Natural killer cell (primary cell): ENCODE data around the gene TTC28. TPM values are rescaled to one million over a fixed set of nuclear protein-coding genes. Genes with fewer than 3 reads are reported as not detected.

Source experiments
- ATAC-seq, 3 donors: fragments of 150-1000 bp in 2 of 3; fragments of 200-7000 bp in 1 of 3; cut with Tn5 transposase; 1 replicate in 1 of 3; 2 replicates in 2 of 3; pipeline ENCODE4 v1.10.0; 2021; ENCODE audit warnings: mild to moderate bottlenecking in 2 of 3, moderate library complexity in 2 of 3
- DNase-seq, 2 donors: peaks; one replicate each; pipeline versions ENCODE4 v3.0.0 to v3.0.0-alpha.2; 2013 to 2021; ENCODE audit warnings: mixed read lengths in 1 of 2
- H3K27ac ChIP-seq: one replicate; pipeline ENCODE4 v1.5.1; 2013; ENCODE audit warnings: mild to moderate bottlenecking, low read length
- H3K27me3 ChIP-seq: one replicate; pipeline ENCODE4 v1.6.1; 2013; ENCODE audit warnings: low read length; ENCODE audit not compliant: control insufficient read depth, insufficient read depth
- H3K36me3 ChIP-seq: one replicate; pipeline ENCODE4 v1.6.1; 2013; ENCODE audit warnings: low read length; ENCODE audit not compliant: control insufficient read depth, insufficient read depth
- H3K4me1 ChIP-seq: one replicate; pipeline ENCODE4 v1.6.1; 2013; ENCODE audit warnings: low read length; ENCODE audit not compliant: control insufficient read depth, insufficient read depth
- H3K4me3 ChIP-seq: one replicate; pipeline ENCODE4 v1.5.1; 2013; ENCODE audit warnings: low read length
- H3K9me3 ChIP-seq: one replicate; pipeline ENCODE4 v1.6.1; 2013; ENCODE audit warnings: low read length; ENCODE audit not compliant: control insufficient read depth, insufficient read depth
- H3K27ac Mint-ChIP-seq, 2 donors: one replicate each; pipeline ENCODE4 v1.8.0; 2022; ENCODE audit warnings: mild to moderate bottlenecking in 2 of 2, mixed read lengths in 2 of 2, moderate library complexity in 1 of 2
- H3K27me3 Mint-ChIP-seq, 2 donors: one replicate each; pipeline ENCODE4 v1.8.0; 2022; ENCODE audit warnings: low read depth in 2 of 2, mixed read lengths in 2 of 2
- H3K36me3 Mint-ChIP-seq: one replicate; pipeline ENCODE4 v1.8.0; 2022; ENCODE audit warnings: mixed read lengths
- H3K4me1 Mint-ChIP-seq, 2 donors: one replicate each; pipeline ENCODE4 v1.8.0; 2022; ENCODE audit warnings: mixed read lengths in 2 of 2
- H3K4me3 Mint-ChIP-seq: one replicate; pipeline ENCODE4 v1.8.0; 2022; ENCODE audit warnings: mild to moderate bottlenecking, moderate library complexity, mixed read lengths
- H3K9me3 Mint-ChIP-seq, 2 donors: one replicate each; pipeline ENCODE4 v1.8.0; 2022; ENCODE audit warnings: mixed read lengths in 2 of 2
- WGBS: methylation state at CpG from one replicate; pipeline ENCODE4 v1.1.7; 2013; ENCODE audit warnings: missing lambda C conversion rate; ENCODE audit not compliant: insufficient coverage; 5-methylcytosine and 5-hydroxymethylcytosine counted together
- intact Hi-C: fragments of 100-400 bp; cut with micrococcal nuclease; formaldehyde crosslinking; loops from one replicate; pipeline ENCODE4 v1.14.2; 2022
- total RNA-seq, 4 donors: library from RNA; stranded (reverse); fragments of 120-200 nt in 1 of 4; gene quantifications; one replicate each; pipeline versions ENCODE4 v1.2.3 to v1.2.4, GENCODE V29; 2013 to 2022
- TF ChIP-seq, protein P1 (sequence below): fragments of 200-600 bp; IDR thresholded peaks from one replicate; pipeline ENCODE4 v1.8.0; 2022; ENCODE audit warnings: antibody characterized with exemption

The TTC28 gene
- total RNA-seq, 3 donors from 2014 or later (not counting 1 experiment from before 2014, with no cell fraction given): 4.1 to 10.0 (median 8.6) TPM

DNA sequence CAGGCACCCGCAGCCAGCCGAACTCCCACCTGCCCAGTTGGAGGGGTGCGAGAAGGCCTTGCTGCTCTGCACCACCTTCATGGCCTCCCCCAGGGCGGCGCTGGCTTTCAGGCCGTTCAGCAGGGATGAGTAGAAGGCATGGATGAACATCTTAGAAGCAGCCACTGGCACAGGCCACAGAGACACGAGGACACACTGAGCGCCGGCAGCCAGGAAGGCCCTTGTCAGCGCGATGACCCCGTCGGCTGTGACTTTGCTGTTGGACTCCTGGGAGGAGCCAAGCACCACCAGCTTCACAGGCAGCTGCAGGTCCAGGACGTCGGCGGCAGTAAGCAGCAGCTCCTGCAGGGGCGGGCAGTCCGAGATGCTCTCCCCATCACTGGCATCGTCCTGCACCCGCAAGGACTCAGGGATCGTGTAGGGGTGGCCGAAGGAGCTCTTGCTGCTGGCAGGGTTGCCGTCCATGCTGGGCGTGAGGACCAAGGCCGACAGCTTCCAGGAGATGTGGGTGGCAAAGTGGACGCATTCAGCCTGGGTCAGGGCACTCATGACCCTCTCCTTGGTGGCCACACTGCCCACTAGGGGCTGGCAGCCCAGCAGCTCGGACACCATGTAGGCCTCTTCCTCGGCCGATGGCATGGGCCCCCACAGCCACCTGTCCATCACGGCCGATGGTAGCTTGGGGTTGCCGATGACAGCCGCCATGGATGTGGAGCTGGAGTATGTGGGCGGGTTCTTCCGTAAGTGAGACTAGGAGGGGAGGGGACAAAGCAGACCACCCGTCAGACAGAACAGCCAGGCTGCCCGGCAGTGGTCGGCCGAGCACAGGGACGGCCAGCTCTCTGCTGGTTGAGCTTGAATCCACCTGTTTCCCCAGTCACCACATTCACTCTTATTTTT, 680.9 kb downstream of the TTC28 start:
- WGBS: 94% methylated on average over 40 of the region's 40 CpGs
- TF ChIP-seq, protein P1, sequence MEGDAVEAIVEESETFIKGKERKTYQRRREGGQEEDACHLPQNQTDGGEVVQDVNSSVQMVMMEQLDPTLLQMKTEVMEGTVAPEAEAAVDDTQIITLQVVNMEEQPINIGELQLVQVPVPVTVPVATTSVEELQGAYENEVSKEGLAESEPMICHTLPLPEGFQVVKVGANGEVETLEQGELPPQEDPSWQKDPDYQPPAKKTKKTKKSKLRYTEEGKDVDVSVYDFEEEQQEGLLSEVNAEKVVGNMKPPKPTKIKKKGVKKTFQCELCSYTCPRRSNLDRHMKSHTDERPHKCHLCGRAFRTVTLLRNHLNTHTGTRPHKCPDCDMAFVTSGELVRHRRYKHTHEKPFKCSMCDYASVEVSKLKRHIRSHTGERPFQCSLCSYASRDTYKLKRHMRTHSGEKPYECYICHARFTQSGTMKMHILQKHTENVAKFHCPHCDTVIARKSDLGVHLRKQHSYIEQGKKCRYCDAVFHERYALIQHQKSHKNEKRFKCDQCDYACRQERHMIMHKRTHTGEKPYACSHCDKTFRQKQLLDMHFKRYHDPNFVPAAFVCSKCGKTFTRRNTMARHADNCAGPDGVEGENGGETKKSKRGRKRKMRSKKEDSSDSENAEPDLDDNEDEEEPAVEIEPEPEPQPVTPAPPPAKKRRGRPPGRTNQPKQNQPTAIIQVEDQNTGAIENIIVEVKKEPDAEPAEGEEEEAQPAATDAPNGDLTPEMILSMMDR: no peak
- Histone ChIP-seq H3K27me3 (no peaks in the 10 kb centered on the region), H3K4me1 (no peaks in the 10 kb centered on the region), H3K4me3 (no peak overlapping the region), H3K27ac (no peak overlapping the region), H3K9me3 (no peaks in the 10 kb centered on the region), H3K36me3 (no peaks in the 10 kb centered on the region)
- H3K9me3 Mint-ChIP-seq: no peaks in the 10 kb centered on the region
- no peaks in the 10 kb centered on the region for H3K36me3 Mint-ChIP-seq
- H3K27ac Mint-ChIP-seq: no peak overlapping the region
- no peaks in the 10 kb centered on the region for H3K27me3 Mint-ChIP-seq
- DNase-seq (no peak), ATAC-seq (no peak)
- H3K4me3 Mint-ChIP-seq: no peak overlapping the region
- intact Hi-C loops: no loop called here
- no peaks in the 10 kb centered on the region for H3K4me1 Mint-ChIP-seq

DNA sequence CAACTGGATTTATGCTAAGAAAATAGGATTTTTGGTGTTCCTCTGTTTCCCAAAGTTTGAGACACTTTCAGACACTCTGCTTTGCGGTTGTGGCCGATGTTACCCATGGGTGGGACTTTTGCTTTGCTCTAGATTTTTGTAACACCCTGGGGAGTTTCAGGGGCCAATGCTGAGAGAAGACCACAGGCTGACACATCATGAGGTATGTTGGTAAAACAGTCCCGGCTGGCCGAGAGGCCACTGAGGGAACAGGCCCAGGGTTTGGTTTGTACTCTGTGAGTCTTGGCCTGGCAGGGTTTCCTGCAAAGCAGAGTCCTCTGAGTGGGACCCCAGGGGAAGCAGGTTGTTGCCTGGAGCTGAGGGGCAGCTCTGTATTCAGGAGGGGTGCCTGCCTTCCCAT, 682.1 kb downstream of the TTC28 start:
- Histone ChIP-seq H3K27ac (no peak overlapping the region), H3K9me3 (no peaks in the 10 kb centered on the region), H3K27me3 (no peaks in the 10 kb centered on the region), H3K36me3 (no peaks in the 10 kb centered on the region), H3K4me1 (no peaks in the 10 kb centered on the region), H3K4me3 (no peak overlapping the region)
- no peak for DNase-seq
- no peaks in the 10 kb centered on the region for H3K9me3 Mint-ChIP-seq
- WGBS: 82% methylated on average over 4 of the region's 4 CpGs
- intact Hi-C loops: no loop called here
- no peak overlapping the region for H3K4me3 Mint-ChIP-seq
- TF ChIP-seq, protein P1: no peak
- H3K27me3 Mint-ChIP-seq: no peaks in the 10 kb centered on the region
- no peak overlapping the region for H3K27ac Mint-ChIP-seq
- ATAC-seq: no peak
- no peaks in the 10 kb centered on the region for H3K36me3 Mint-ChIP-seq
- H3K4me1 Mint-ChIP-seq: no peaks in the 10 kb centered on the region

DNA sequence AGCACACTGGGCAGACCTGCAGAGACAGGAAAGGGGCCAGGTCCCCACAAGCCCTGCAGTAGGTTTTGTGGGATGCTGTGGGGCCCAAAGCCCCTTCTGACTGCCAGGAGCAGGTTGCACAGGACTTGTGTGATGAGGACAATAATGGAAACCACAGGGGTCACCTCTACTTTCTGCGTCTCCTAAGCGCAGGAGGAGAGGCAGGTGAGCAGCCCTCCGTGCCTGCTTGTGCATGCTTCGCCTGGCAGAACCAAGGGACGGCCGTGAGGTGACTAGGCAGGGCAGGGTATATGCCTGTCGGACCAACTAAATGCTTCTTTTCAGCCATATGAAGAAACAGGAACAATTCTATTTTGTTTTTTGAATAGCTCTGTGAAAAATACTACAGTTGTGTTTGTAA, 682.7 kb downstream of the TTC28 start:
- Histone ChIP-seq H3K27ac (no peak overlapping the region), H3K4me1 (no peaks in the 10 kb centered on the region), H3K9me3 (no peaks in the 10 kb centered on the region), H3K36me3 (no peaks in the 10 kb centered on the region), H3K27me3 (no peaks in the 10 kb centered on the region), H3K4me3 (no peak overlapping the region)
- Mint-ChIP-seq H3K4me1 (no peaks in the 10 kb centered on the region), H3K27ac (no peak overlapping the region), H3K36me3 (no peaks in the 10 kb centered on the region), H3K9me3 (no peaks in the 10 kb centered on the region), H3K27me3 (no peaks in the 10 kb centered on the region), H3K4me3 (no peak overlapping the region)
- no peak for DNase-seq
- intact Hi-C loops: no loop called here
- TF ChIP-seq, protein P1: no peak
- ATAC-seq: no peak
- 85% methylated on average over 7 of the region's 7 CpGs for WGBS

DNA sequence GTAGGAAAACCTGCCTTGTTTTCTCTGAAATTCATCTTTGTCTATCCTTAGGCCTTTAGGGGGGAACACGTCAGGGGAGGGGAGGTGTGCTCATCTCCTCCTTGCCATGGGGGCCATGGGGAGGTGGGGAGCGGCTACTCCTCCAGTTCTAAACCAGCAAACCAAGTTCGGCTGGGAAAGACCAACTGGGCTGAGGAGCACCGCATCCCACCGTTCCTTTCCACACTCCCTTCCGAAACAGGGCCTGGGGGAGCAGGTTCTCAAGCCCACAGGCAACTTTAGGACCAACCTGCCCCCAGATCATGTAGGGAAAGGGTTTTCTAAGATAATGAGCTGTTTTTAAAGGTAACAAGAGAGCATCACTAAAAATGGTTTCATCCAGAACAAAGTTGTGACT, 683.1 kb downstream of the TTC28 start:
- no peak overlapping the region for H3K27ac Mint-ChIP-seq
- no peaks in the 10 kb centered on the region for H3K36me3 Mint-ChIP-seq
- Histone ChIP-seq H3K4me3 (no peak overlapping the region), H3K27ac (no peak overlapping the region), H3K4me1 (no peaks in the 10 kb centered on the region), H3K36me3 (no peaks in the 10 kb centered on the region), H3K27me3 (no peaks in the 10 kb centered on the region), H3K9me3 (no peaks in the 10 kb centered on the region)
- TF ChIP-seq, protein P1: no peak
- H3K4me3 Mint-ChIP-seq: no peak overlapping the region
- ATAC-seq: no peak
- H3K27me3 Mint-ChIP-seq: no peaks in the 10 kb centered on the region
- H3K9me3 Mint-ChIP-seq: no peaks in the 10 kb centered on the region
- H3K4me1 Mint-ChIP-seq: no peaks in the 10 kb centered on the region
- DNase-seq: no peak
- WGBS: 90% methylated on average over 6 of the region's 6 CpGs
- intact Hi-C loops: no loop called here
